HG03159 (cell line): Measurements from ENCODE around the gene FANCL.
"Not testable (repeated sequence)": the region's sequence is repeated elsewhere in the genome, so short reads cannot be mapped to it uniquely, and the experiment has no call there.

Source experiments
- ATAC-seq: cut with Tn5 transposase; IDR thresholded peaks from one replicate; pipeline ENCODE4 v1.9.1; 2021; ENCODE audit warnings: mild to moderate bottlenecking, moderate library complexity; ENCODE audit not compliant: unreplicated experiment

Gene FANCL

GRCh38 chr2:58155160-58155778, 85.9 kb downstream of the FANCL start:
- no peak for ATAC-seq

- no peak for ATAC-seq
These were observed 94.4 kb downstream of the FANCL start for GRCh38 chr2:58146707-58147106.

- ATAC-seq: not testable (repeated sequence)
These were observed 95.4 kb downstream of the FANCL start for GRCh38 chr2:58145769-58146168.

- ATAC-seq: no peak
These were observed 100.5 kb downstream of the FANCL start for GRCh38 chr2:58140508-58141072.

- ATAC-seq: no peak
These were observed 102.6 kb downstream of the FANCL start for GRCh38 chr2:58138396-58139030.

- no peak for ATAC-seq
These were observed 103.3 kb downstream of the FANCL start for GRCh38 chr2:58137856-58138255.

- peak; percentile 79 for ATAC-seq
These were observed 103.9 kb downstream of the FANCL start for GRCh38 chr2:58137221-58137620.

GRCh38 chr2:58135861-58136260, 105.3 kb downstream of the FANCL start:
- ATAC-seq: no peak

- ATAC-seq: no peak
These were observed 107.7 kb downstream of the FANCL start for GRCh38 chr2:58133395-58133794.

- no peak for ATAC-seq
These were observed 109.7 kb downstream of the FANCL start for GRCh38 chr2:58131191-58132011.

- ATAC-seq: no peak
These were observed 110.9 kb downstream of the FANCL start for GRCh38 chr2:58130238-58130637.

- no peak for ATAC-seq
These were observed 114.0 kb downstream of the FANCL start for GRCh38 chr2:58127111-58127510.

- ATAC-seq: no peak
These were observed 118.6 kb downstream of the FANCL start for GRCh38 chr2:58122540-58122939.

GRCh38 chr2:58122040-58122439, 119.1 kb downstream of the FANCL start:
- ATAC-seq: no peak

GRCh38 chr2:58120626-58121229, 120.4 kb downstream of the FANCL start:
- no peak for ATAC-seq

GRCh38 chr2:58113563-58113962, 127.6 kb downstream of the FANCL start:
- not testable (repeated sequence) for ATAC-seq

GRCh38 chr2:58110765-58111164, 130.4 kb downstream of the FANCL start:
- ATAC-seq: no peak

- ATAC-seq: no peak
These were observed 131.6 kb downstream of the FANCL start for GRCh38 chr2:58109481-58109880.
